A549 (cell line): ENCODE results near the gene SALL1. TPM values are rescaled to one million over a fixed set of nuclear protein-coding genes. Genes with fewer than 3 reads are reported as not detected.

Source experiments
- ATAC-seq, 2 experiments: fragments of 200-7000 bp in 1 of 2; fragments of >200 bp in 1 of 2; cut with Nextera tagmentation in 1 of 2; cut with Tn5 transposase in 1 of 2; 3 replicates each; pipeline versions ENCODE4 v1.8.0 to v1.9.1; 2018 to 2020; ENCODE audit warnings: mild to moderate bottlenecking in 1 of 2, moderate library complexity in 1 of 2
- CTCF ChIA-PET: fragments of 300-600 bp; sonication (Branson Sonifier 250); formaldehyde crosslinking; extraction: SDS; loops from one replicate; lab custom pipeline; 2021; ENCODE audit warnings: antibody characterized with exemption, inconsistent platforms; lab: Yijun Ruan, JAX
- POLR2A ChIA-PET: fragments of 350-600 bp; formaldehyde crosslinking; extraction: SDS; loops from one replicate; lab custom pipeline; 2021; ENCODE audit warnings: antibody characterized with exemption, inconsistent platforms; lab: Yijun Ruan, JAX
- DNase-seq, 2 experiments: peaks; one replicate each; pipeline versions ENCODE4 v3.0.0 to v3.0.0-alpha.2; 2011 to 2016; ENCODE audit warnings: low read depth in 1 of 2, low spot score in 1 of 2
- FAIRE-seq: peaks from 2 replicates; lab custom pipeline; 2011; peaks lifted over from hg19 to GRCh38; lab: Jason Lieb, UNC
- H3K27ac ChIP-seq, 2 experiments: fragments of >200 bp; sonication (Bioruptor Twin); formaldehyde crosslinking; 3 replicates each; pipeline ENCODE4 v1.5.1; 2016 to 2017
- H3K4me1 ChIP-seq: fragments of >200 bp; sonication (Bioruptor Twin); formaldehyde crosslinking; 3 replicates; pipeline ENCODE4 v1.6.1; 2016
- H3K4me2 ChIP-seq: fragments of >200 bp; sonication (Bioruptor Twin); formaldehyde crosslinking; 3 replicates; pipeline ENCODE4 v1.6.1; 2016
- H3K4me3 ChIP-seq: fragments of >200 bp; sonication (Bioruptor Twin); formaldehyde crosslinking; 3 replicates; pipeline ENCODE4 v1.5.1; 2016
- H3K9me3 ChIP-seq: fragments of >200 bp; sonication (Bioruptor Twin); formaldehyde crosslinking; 3 replicates; pipeline ENCODE4 v1.6.1; 2016
- ATOH8 ChIP-seq: fragments of 250-450 bp; sonication (Bioruptor Pico); IDR thresholded peaks from 2 replicates; pipeline ENCODE4 v1.5.0; 2020; ENCODE audit warnings: low read depth, mild to moderate bottlenecking, moderate library complexity
- BCL3 ChIP-seq: fragments of >200 bp; sonication (Bioruptor Twin); formaldehyde crosslinking; IDR thresholded peaks from 3 replicates; pipeline ENCODE4 v1.6.1; 2016
- CBX8 ChIP-seq: fragments of 200-600 bp; sonication (generic); IDR thresholded peaks from 2 replicates; pipeline ENCODE4 v1.6.1; 2016
- EHF ChIP-seq: fragments of 250-450 bp; sonication (Bioruptor Pico); IDR thresholded peaks from 2 replicates; pipeline ENCODE4 v1.5.0; 2020; ENCODE audit warnings: mild to moderate bottlenecking
- EHMT2 ChIP-seq: fragments of 200-600 bp; sonication (generic); IDR thresholded peaks from 2 replicates; pipeline ENCODE4 v1.6.1; 2016; ENCODE audit warnings: antibody characterized with exemption, low read depth, mild to moderate bottlenecking, moderate library complexity
- FOSB ChIP-seq: fragments of 250-450 bp; sonication (Bioruptor Pico); IDR thresholded peaks from 2 replicates; pipeline ENCODE4 v1.5.0; 2020; ENCODE audit warnings: mild to moderate bottlenecking, moderate library complexity
- FOSL2 ChIP-seq, 2 experiments: fragments of 450-650 bp in 1 of 2; fragments of >200 bp in 1 of 2; sonication (Bioruptor Twin) in 1 of 2; formaldehyde crosslinking; IDR thresholded peaks; 2 replicates each; pipeline versions ENCODE4 v1.5.0 to v1.6.1; 2016 to 2020; ENCODE audit warnings: mild to moderate bottlenecking in 1 of 2, moderate library complexity in 1 of 2
- HDAC2 ChIP-seq: fragments of 200-600 bp; sonication (generic); IDR thresholded peaks from 2 replicates; pipeline ENCODE4 v1.6.1; 2016
- HEYL ChIP-seq: fragments of 250-450 bp; sonication (Bioruptor Pico); IDR thresholded peaks from 2 replicates; pipeline ENCODE4 v1.8.0; 2021; ENCODE audit warnings: mild to moderate bottlenecking, moderate library complexity
- HMGXB4 ChIP-seq: fragments of 250-450 bp; sonication (Bioruptor Pico); IDR thresholded peaks from 2 replicates; pipeline ENCODE4 v1.5.0; 2021; ENCODE audit warnings: mild to moderate bottlenecking, moderate library complexity, borderline replicate concordance
- HOXA7 ChIP-seq: fragments of 250-450 bp; sonication (Bioruptor Pico); IDR thresholded peaks from 2 replicates; pipeline ENCODE4 v1.5.0; 2020; ENCODE audit warnings: mild to moderate bottlenecking, moderate library complexity
- HOXB5 ChIP-seq: fragments of 250-450 bp; sonication (Bioruptor Pico); IDR thresholded peaks from 2 replicates; pipeline ENCODE4 v1.5.0; 2020; ENCODE audit warnings: mild to moderate bottlenecking, moderate library complexity
- KDM5A ChIP-seq: fragments of 200-600 bp; sonication (generic); IDR thresholded peaks from 2 replicates; pipeline ENCODE4 v1.6.1; 2016; ENCODE audit warnings: antibody characterized with exemption, mild to moderate bottlenecking
- NPAS2 ChIP-seq: fragments of 250-450 bp; sonication (Bioruptor Pico); IDR thresholded peaks from 2 replicates; pipeline ENCODE4 v1.8.0; 2022; ENCODE audit warnings: mild to moderate bottlenecking, moderate library complexity, borderline replicate concordance
- RNF2 ChIP-seq: fragments of 200-600 bp; sonication (generic); IDR thresholded peaks from 2 replicates; pipeline ENCODE4 v1.6.1; 2016; ENCODE audit warnings: low read depth, mild to moderate bottlenecking, antibody characterized with exemption, moderate library complexity, borderline replicate concordance
- SREBF2 ChIP-seq: fragments of 450-650 bp; IDR thresholded peaks from 2 replicates; pipeline ENCODE4 v1.6.1; 2014; ENCODE audit warnings: mild to moderate bottlenecking, moderate library complexity
- TP53 ChIP-seq: fragments of 250-450 bp; sonication (Bioruptor Pico); IDR thresholded peaks from 2 replicates; pipeline ENCODE4 v1.5.0; 2021; ENCODE audit warnings: mild to moderate bottlenecking, moderate library complexity
- USF2 ChIP-seq: fragments of 450-650 bp; IDR thresholded peaks from 2 replicates; pipeline ENCODE4 v1.6.1; 2014; ENCODE audit warnings: antibody characterized with exemption
- ZFP36 ChIP-seq: fragments of 450-650 bp; IDR thresholded peaks from 2 replicates; pipeline ENCODE4 v1.6.1; 2014; ENCODE audit warnings: borderline replicate concordance; ENCODE audit not compliant: partially characterized antibody
- ZNF302 ChIP-seq: fragments of 250-450 bp; sonication (Bioruptor Pico); IDR thresholded peaks from 2 replicates; pipeline ENCODE4 v1.9.0; 2021; ENCODE audit warnings: inconsistent platforms, mild to moderate bottlenecking, moderate library complexity
- WGBS: methylation state at CpG from one replicate; pipeline ENCODE4 v1.1.6; 2017; ENCODE audit errors: missing lambda C conversion rate; 5-methylcytosine and 5-hydroxymethylcytosine counted together
- polyA plus RNA-seq, 4 experiments: library from polyadenylated mRNA; depleted of rRNA in 3 of 4; stranded (reverse); fragments of >200 nt; fragmentation: RNase III in 1 of 4; extraction: RNeasy Plus Mini Kit Qiagen cat#74134 plus additional on column Dnase treatment in 1 of 4; gene quantifications; 2 replicates in 3 of 4; 3 replicates in 1 of 4; pipeline ENCODE4 v1.2.3, GENCODE V29; 2011 to 2017
- TF ChIP-seq, protein P1 (sequence below): fragments of >200 bp; sonication (Bioruptor Twin); formaldehyde crosslinking; IDR thresholded peaks from 3 replicates; pipeline ENCODE4 v1.5.1; 2016

Gene SALL1
- polyA plus RNA-seq, 2 of the 4 experiments (the other 2 are of a cell fraction): 0.13 to 0.28 TPM

- no peaks in the 10 kb centered on the region for H3K9me3 ChIP-seq
- WGBS: 50% methylated on average over 25 of the region's 53 CpGs
- no peak overlapping the region for H3K4me3 ChIP-seq
- H3K4me2 ChIP-seq: peak overlapping the region; percentile 77; the same call in 1 of the 3 replicates
- DNase-seq (no peak), FAIRE-seq (no peak), ATAC-seq (no peak)
- ChIA-PET POLR2A (no interaction called here), CTCF (no interaction called here)
- no peak overlapping the region for H3K27ac ChIP-seq
- TF ChIP-seq ZFP36 (no peak), EHMT2 (no peak), EHF (CRISPR knock-in tag) (no peak), ZNF302 (CRISPR knock-in tag) (no peak), SREBF2 (no peak), RNF2 (no peak), NPAS2 (CRISPR knock-in tag) (no peak), FOSB (CRISPR knock-in tag) (no peak), CBX8 (no peak), BCL3 (no peak), HOXA7 (CRISPR knock-in tag) (no peak), USF2 (no peak), HEYL (CRISPR knock-in tag) (no peak), FOSL2 (IDR thresholded peaks at IDR 0.05) (no peak), FOSL2 (CRISPR knock-in tag; IDR thresholded peaks at IDR 0.05) (no peak), HOXB5 (no peak), TP53 (no peak), HMGXB4 (no peak), ATOH8 (CRISPR knock-in tag) (no peak), HDAC2 (no peak)
- TF ChIP-seq, protein P1, sequence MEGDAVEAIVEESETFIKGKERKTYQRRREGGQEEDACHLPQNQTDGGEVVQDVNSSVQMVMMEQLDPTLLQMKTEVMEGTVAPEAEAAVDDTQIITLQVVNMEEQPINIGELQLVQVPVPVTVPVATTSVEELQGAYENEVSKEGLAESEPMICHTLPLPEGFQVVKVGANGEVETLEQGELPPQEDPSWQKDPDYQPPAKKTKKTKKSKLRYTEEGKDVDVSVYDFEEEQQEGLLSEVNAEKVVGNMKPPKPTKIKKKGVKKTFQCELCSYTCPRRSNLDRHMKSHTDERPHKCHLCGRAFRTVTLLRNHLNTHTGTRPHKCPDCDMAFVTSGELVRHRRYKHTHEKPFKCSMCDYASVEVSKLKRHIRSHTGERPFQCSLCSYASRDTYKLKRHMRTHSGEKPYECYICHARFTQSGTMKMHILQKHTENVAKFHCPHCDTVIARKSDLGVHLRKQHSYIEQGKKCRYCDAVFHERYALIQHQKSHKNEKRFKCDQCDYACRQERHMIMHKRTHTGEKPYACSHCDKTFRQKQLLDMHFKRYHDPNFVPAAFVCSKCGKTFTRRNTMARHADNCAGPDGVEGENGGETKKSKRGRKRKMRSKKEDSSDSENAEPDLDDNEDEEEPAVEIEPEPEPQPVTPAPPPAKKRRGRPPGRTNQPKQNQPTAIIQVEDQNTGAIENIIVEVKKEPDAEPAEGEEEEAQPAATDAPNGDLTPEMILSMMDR: no peak
- no peaks in the 10 kb centered on the region for H3K4me1 ChIP-seq
These were observed 744 bp downstream of the SALL1 start for GRCh38 chr16:51150165-51150887.

- no peak for DNase-seq
- TF ChIP-seq KDM5A: no peak
- TF ChIP-seq, all 56 proteins: peak for 0
- no peak overlapping the region for H3K4me2 ChIP-seq
- H3K27ac ChIP-seq: no peak overlapping the region
- no peak for ATAC-seq
- no peaks in the 10 kb centered on the region for H3K9me3 ChIP-seq
- POLR2A ChIA-PET: no interaction called here
- no peak for FAIRE-seq
- CTCF ChIA-PET: no interaction called here
- 27% methylated on average over 12 of the region's 35 CpGs for WGBS
- no peak overlapping the region for H3K4me3 ChIP-seq
- no peaks in the 10 kb centered on the region for H3K4me1 ChIP-seq
These were observed 1.3 kb downstream of the SALL1 start for GRCh38 chr16:51149721-51150164.
